ACHN (cell line): Measurements from ENCODE around the gene CWC27.
"Not testable (repeated sequence)": the region's sequence is repeated elsewhere in the genome, so short reads cannot be mapped to it uniquely, and the experiment has no call there.

Experiments used
- DNase-seq: peaks from one replicate; pipeline ENCODE4 v3.0.0-alpha.2; 2015
- in situ Hi-C: cut with HindIII; loops from 2 replicates; pipeline ENCODE4 v1.10.0; 2017; ENCODE audit warnings: low sequenced_read_pairs, low pct_ligation_motif_present, low pct_unique_long_range_greater_than_20kb

CWC27 gene

GRCh38 chr5:64876203-64876602 is 107.5 kb downstream of the CWC27 start:
- in situ Hi-C loops, result no loop called here

GRCh38 chr5:64880821-64881220 is 112.1 kb downstream of the CWC27 start:
- no peak for DNase-seq
- in situ Hi-C loops, result no loop called here

More at GRCh38 chr5:64876203-64876602, 107.5 kb downstream of the CWC27 start:
- no peak for DNase-seq

GRCh38 chr5:64883912-64884311 is 115.2 kb downstream of the CWC27 start:
- in situ Hi-C loops, result no loop called here
- DNase-seq, result no peak

GRCh38 chr5:64884541-64884940 is 115.8 kb downstream of the CWC27 start:
- DNase-seq, result no peak

GRCh38 chr5:64887910-64888309 is 119.2 kb downstream of the CWC27 start:
- DNase-seq, result no peak
- in situ Hi-C loops, result no loop called here

More at GRCh38 chr5:64884541-64884940, 115.8 kb downstream of the CWC27 start:
- in situ Hi-C loops, result no loop called here

- DNase-seq, result no peak
- in situ Hi-C loops, result no loop called here
These were observed 127.0 kb downstream of the CWC27 start for GRCh38 chr5:64895748-64896147.

GRCh38 chr5:64899838-64900237 is 131.1 kb downstream of the CWC27 start:
- DNase-seq, result no peak
- in situ Hi-C loops, result no loop called here

GRCh38 chr5:64900618-64901017 is 131.9 kb downstream of the CWC27 start:
- in situ Hi-C loops, result no loop called here
- no peak for DNase-seq

GRCh38 chr5:64907399-64907798 is 138.7 kb downstream of the CWC27 start:
- DNase-seq, in situ Hi-C loops: not testable (repeated sequence)

GRCh38 chr5:64914396-64914795 is 145.7 kb downstream of the CWC27 start:
- no peak for DNase-seq
- in situ Hi-C loops, result no loop called here

GRCh38 chr5:64918083-64918482 is 149.4 kb downstream of the CWC27 start:
- in situ Hi-C loops, result no loop called here
- DNase-seq, result no peak

- DNase-seq, result no peak
- in situ Hi-C loops, result no loop called here
These were observed 152.7 kb downstream of the CWC27 start for GRCh38 chr5:64921386-64921785.

GRCh38 chr5:64923151-64923685 is 154.5 kb downstream of the CWC27 start:
- in situ Hi-C loops, result no loop called here

GRCh38 chr5:64925123-64925522 is 156.4 kb downstream of the CWC27 start:
- in situ Hi-C loops, result no loop called here

More at GRCh38 chr5:64923151-64923685, 154.5 kb downstream of the CWC27 start:
- DNase-seq, result no peak

GRCh38 chr5:64929833-64930232 is 161.1 kb downstream of the CWC27 start:
- in situ Hi-C loops, result no loop called here
- DNase-seq, result no peak

More at GRCh38 chr5:64925123-64925522, 156.4 kb downstream of the CWC27 start:
- no peak for DNase-seq

GRCh38 chr5:64930672-64931318 is 162.1 kb downstream of the CWC27 start:
- no peak for DNase-seq
- in situ Hi-C loops, result no loop called here

- in situ Hi-C loops, DNase-seq: not testable (repeated sequence)
These were observed 170.7 kb downstream of the CWC27 start for GRCh38 chr5:64939422-64939771.

GRCh38 chr5:64939772-64940510 is 171.2 kb downstream of the CWC27 start:
- no peak for DNase-seq
- in situ Hi-C loops, result no loop called here

- in situ Hi-C loops, result no loop called here
- no peak for DNase-seq
These were observed 173.7 kb downstream of the CWC27 start for GRCh38 chr5:64942460-64942859.

GRCh38 chr5:64944868-64945267 is 176.1 kb downstream of the CWC27 start:
- in situ Hi-C loops, result no loop called here
- DNase-seq, result no peak
